Right lobe of liver (tissue), 4 donors: ENCODE results near the gene TXNDC15.

Experiments
- POLR2A ChIP-seq: fragments of 450-650 bp; IDR thresholded peaks from one replicate; pipeline ENCODE4 v1.6.1; 2017; ENCODE audit warnings: antibody characterized with exemption, mild to moderate bottlenecking
- TF ChIP-seq, protein P1 (sequence below), 4 donors: fragments of 200-600 bp in 3 of 4; fragments of 450-650 bp in 1 of 4; IDR thresholded peaks; one replicate each; pipeline versions ENCODE4 v1.5.1 to v1.8.0; 2016 to 2022; ENCODE audit warnings: antibody characterized with exemption in 4 of 4, mild to moderate bottlenecking in 2 of 4
- donor health status: DM: no; HTN: no; CAD: no.
- donor health status: DM: no; HTN: no; CAD: no.
- donor health status: DM: no; HTN: yes; CAD: no.

DNA sequence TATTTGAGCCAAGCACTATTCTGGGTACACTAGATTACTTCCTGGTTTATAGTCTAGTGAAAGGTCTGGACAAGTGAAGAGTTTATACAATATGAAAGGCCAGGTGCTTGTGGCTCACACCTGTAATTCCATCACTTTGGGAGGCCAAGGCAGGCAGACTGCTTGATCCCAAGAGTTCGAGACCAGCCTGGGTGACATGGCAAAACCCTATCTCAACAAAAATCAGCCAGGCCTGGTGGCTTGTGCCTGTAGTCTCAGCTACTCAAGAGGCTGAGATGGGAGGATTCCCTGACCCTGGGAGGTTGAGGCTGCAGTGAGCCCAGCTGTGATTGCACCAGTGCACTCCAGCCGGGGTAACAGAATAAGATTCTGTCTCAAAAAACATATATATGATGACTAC, 9.5 kb upstream of the TXNDC15 start:
- TF ChIP-seq, protein P1, sequence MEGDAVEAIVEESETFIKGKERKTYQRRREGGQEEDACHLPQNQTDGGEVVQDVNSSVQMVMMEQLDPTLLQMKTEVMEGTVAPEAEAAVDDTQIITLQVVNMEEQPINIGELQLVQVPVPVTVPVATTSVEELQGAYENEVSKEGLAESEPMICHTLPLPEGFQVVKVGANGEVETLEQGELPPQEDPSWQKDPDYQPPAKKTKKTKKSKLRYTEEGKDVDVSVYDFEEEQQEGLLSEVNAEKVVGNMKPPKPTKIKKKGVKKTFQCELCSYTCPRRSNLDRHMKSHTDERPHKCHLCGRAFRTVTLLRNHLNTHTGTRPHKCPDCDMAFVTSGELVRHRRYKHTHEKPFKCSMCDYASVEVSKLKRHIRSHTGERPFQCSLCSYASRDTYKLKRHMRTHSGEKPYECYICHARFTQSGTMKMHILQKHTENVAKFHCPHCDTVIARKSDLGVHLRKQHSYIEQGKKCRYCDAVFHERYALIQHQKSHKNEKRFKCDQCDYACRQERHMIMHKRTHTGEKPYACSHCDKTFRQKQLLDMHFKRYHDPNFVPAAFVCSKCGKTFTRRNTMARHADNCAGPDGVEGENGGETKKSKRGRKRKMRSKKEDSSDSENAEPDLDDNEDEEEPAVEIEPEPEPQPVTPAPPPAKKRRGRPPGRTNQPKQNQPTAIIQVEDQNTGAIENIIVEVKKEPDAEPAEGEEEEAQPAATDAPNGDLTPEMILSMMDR (IDR thresholded peaks at IDR 0.05) = no peak
- no peak for TF ChIP-seq POLR2A
